Activated B cell treated with CpG ODN at 0.5 μM for 24 hours (primary cell): ENCODE results near the gene NF1. TPM values are rescaled to one million over a fixed set of nuclear protein-coding genes. Genes with fewer than 3 reads are reported as not detected.
"Not testable (repeated sequence)": the region's sequence is repeated elsewhere in the genome, so short reads cannot be mapped to it uniquely, and the experiment has no call there.

ENCODE experiments used
- ATAC-seq: fragments of 200-7000 bp; cut with Tn5 transposase; one replicate; pipeline ENCODE4 v1.10.0; 2021; ENCODE audit warnings: low read depth, mild to moderate bottlenecking, moderate library complexity
- CTCF ChIA-PET: fragments of 350-600 bp; sonication (Branson Sonifier 250); formaldehyde crosslinking; loops from one replicate; lab custom pipeline; 2021; ENCODE audit warnings: antibody characterized with exemption; lab: Charles Lee
- POLR2A ChIA-PET: fragments of 350-600 bp; sonication (Branson Sonifier 250); formaldehyde crosslinking; loops from one replicate; lab custom pipeline; 2021; ENCODE audit warnings: antibody characterized with exemption; lab: Charles Lee
- DNase-seq: peaks from one replicate; pipeline ENCODE4 v3.0.0; 2022
- H3K27ac Mint-ChIP-seq: one replicate; pipeline ENCODE4 v1.8.0; 2020; ENCODE audit warnings: mixed read lengths
- H3K27me3 Mint-ChIP-seq: one replicate; pipeline ENCODE4 v1.8.0; 2021; ENCODE audit warnings: mixed read lengths
- H3K36me3 Mint-ChIP-seq: one replicate; pipeline ENCODE4 v1.8.0; 2021; ENCODE audit warnings: low read depth, mixed read lengths
- H3K4me1 Mint-ChIP-seq: one replicate; pipeline ENCODE4 v1.8.0; 2021; ENCODE audit warnings: mixed read lengths
- H3K4me3 Mint-ChIP-seq: one replicate; pipeline ENCODE4 v1.8.0; 2020; ENCODE audit warnings: mild to moderate bottlenecking, mixed read lengths
- H3K9me3 Mint-ChIP-seq: one replicate; pipeline ENCODE4 v1.8.0; 2020; ENCODE audit warnings: mixed read lengths
- CTCF ChIP-seq: fragments of 200-600 bp; IDR thresholded peaks from one replicate; pipeline ENCODE4 v1.8.0; 2022; ENCODE audit warnings: antibody characterized with exemption, mild to moderate bottlenecking
- intact Hi-C: fragments of 100-400 bp; cut with micrococcal nuclease; formaldehyde crosslinking; loops from one replicate; pipeline ENCODE4 v1.15.1; 2024
- total RNA-seq: library from RNA; stranded (reverse); gene quantifications from 2 replicates; pipeline ENCODE4 v1.2.3, GENCODE V29; 2022

NF1 gene
- total RNA-seq, 1 donor from 2014 or later, result 27.4 TPM

- no peak for ATAC-seq
- no peak for DNase-seq
- Mint-ChIP-seq H3K4me1 (peaks cover 2% of the 10 kb centered on the region), H3K27me3 (no peaks in the 10 kb centered on the region), H3K4me3 (no peak overlapping the region), H3K36me3 (no peaks in the 10 kb centered on the region), H3K9me3 (no peaks in the 10 kb centered on the region), H3K27ac (no peak overlapping the region)
- no peak for TF ChIP-seq CTCF
- CTCF ChIA-PET, result no interaction called here
- intact Hi-C loops, result no loop called here
- POLR2A ChIA-PET, result no interaction called here
Observed at GRCh38 chr17:31286587-31286986, 191.8 kb downstream of the NF1 start.

GRCh38 chr17:31287932-31288331, 193.2 kb downstream of the NF1 start:
- H3K36me3 Mint-ChIP-seq, H3K27ac Mint-ChIP-seq, ATAC-seq, CTCF ChIA-PET, POLR2A ChIA-PET, intact Hi-C loops, H3K27me3 Mint-ChIP-seq, DNase-seq, H3K9me3 Mint-ChIP-seq, H3K4me1 Mint-ChIP-seq, H3K4me3 Mint-ChIP-seq: not testable (repeated sequence)

GRCh38 chr17:31289790-31290189, 195.0 kb downstream of the NF1 start:
- no peaks in the 10 kb centered on the region for H3K9me3 Mint-ChIP-seq
- H3K36me3 Mint-ChIP-seq, result no peaks in the 10 kb centered on the region
- POLR2A ChIA-PET, result no interaction called here
- no peak for TF ChIP-seq CTCF
- no peak overlapping the region for H3K27ac Mint-ChIP-seq
- H3K4me1 Mint-ChIP-seq, result peaks cover 2% of the 10 kb centered on the region
- no peak for DNase-seq
- intact Hi-C loops, result no loop called here
- no peaks in the 10 kb centered on the region for H3K27me3 Mint-ChIP-seq
- ATAC-seq, result no peak
- no peak overlapping the region for H3K4me3 Mint-ChIP-seq
- CTCF ChIA-PET, result no interaction called here

GRCh38 chr17:31291820-31292219, 197.0 kb downstream of the NF1 start:
- H3K4me1 Mint-ChIP-seq, result peaks cover 2% of the 10 kb centered on the region
- ChIA-PET POLR2A (no interaction called here), CTCF (no interaction called here)
- intact Hi-C loops, result no loop called here
- TF ChIP-seq CTCF, result no peak
- no peak overlapping the region for H3K27ac Mint-ChIP-seq
- H3K9me3 Mint-ChIP-seq, result no peaks in the 10 kb centered on the region
- no peaks in the 10 kb centered on the region for H3K36me3 Mint-ChIP-seq
- no peaks in the 10 kb centered on the region for H3K27me3 Mint-ChIP-seq
- H3K4me3 Mint-ChIP-seq, result no peak overlapping the region
- DNase-seq (no peak), ATAC-seq (no peak)

- Mint-ChIP-seq H3K27ac (no peak overlapping the region), H3K27me3 (no peaks in the 10 kb centered on the region), H3K36me3 (no peaks in the 10 kb centered on the region), H3K4me3 (no peak overlapping the region), H3K9me3 (no peaks in the 10 kb centered on the region), H3K4me1 (peaks cover 2% of the 10 kb centered on the region)
- POLR2A ChIA-PET, result no interaction called here
- TF ChIP-seq CTCF, result no peak
- DNase-seq, result no peak
- CTCF ChIA-PET, result no interaction called here
- no peak for ATAC-seq
- intact Hi-C loops, result no loop called here
Observed at GRCh38 chr17:31293581-31293980, 198.8 kb downstream of the NF1 start.

- H3K9me3 Mint-ChIP-seq, result no peaks in the 10 kb centered on the region
- DNase-seq, result no peak
- H3K27ac Mint-ChIP-seq, result no peak overlapping the region
- no peak for TF ChIP-seq CTCF
- no peaks in the 10 kb centered on the region for H3K36me3 Mint-ChIP-seq
- H3K4me1 Mint-ChIP-seq, result peaks cover 2% of the 10 kb centered on the region
- H3K4me3 Mint-ChIP-seq, result no peak overlapping the region
- ChIA-PET POLR2A (no interaction called here), CTCF (no interaction called here)
- no peak for ATAC-seq
- H3K27me3 Mint-ChIP-seq, result no peaks in the 10 kb centered on the region
- intact Hi-C loops, result no loop called here
Observed at GRCh38 chr17:31294231-31294630, 199.5 kb downstream of the NF1 start.
